NCI-H187 treated with DMSO at 0.1 percent for 48 hours (cell line): Measurements from ENCODE around the gene PRRC2B.
"Not testable (repeated sequence)": the region's sequence is repeated elsewhere in the genome, so short reads cannot be mapped to it uniquely, and the experiment has no call there.

ENCODE experiments used
- DNase-seq: peaks from one replicate; lab custom pipeline; 2025; lab: John Stamatoyannopoulos, UW

Gene PRRC2B

DNA sequence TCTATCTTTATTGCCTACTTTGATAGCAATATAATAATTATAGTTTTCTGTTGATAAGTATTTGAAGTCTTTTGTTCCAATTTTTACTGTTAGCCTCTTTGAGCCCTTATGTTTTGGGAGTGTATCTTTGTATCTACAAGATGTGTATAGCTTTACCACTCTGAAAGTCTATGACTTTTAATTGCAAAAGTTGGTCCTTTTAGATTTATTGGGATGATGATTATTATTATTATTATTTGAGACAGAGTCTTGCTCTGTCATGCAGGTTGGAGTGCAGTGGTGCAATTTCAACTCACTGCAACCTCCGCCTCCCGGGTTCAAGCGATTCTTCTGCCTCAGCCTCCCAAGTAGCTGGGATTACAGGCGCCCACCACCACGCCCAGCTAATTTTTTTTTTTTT is 78.2 kb downstream of the PRRC2B start:
- not testable (repeated sequence) for DNase-seq

DNA sequence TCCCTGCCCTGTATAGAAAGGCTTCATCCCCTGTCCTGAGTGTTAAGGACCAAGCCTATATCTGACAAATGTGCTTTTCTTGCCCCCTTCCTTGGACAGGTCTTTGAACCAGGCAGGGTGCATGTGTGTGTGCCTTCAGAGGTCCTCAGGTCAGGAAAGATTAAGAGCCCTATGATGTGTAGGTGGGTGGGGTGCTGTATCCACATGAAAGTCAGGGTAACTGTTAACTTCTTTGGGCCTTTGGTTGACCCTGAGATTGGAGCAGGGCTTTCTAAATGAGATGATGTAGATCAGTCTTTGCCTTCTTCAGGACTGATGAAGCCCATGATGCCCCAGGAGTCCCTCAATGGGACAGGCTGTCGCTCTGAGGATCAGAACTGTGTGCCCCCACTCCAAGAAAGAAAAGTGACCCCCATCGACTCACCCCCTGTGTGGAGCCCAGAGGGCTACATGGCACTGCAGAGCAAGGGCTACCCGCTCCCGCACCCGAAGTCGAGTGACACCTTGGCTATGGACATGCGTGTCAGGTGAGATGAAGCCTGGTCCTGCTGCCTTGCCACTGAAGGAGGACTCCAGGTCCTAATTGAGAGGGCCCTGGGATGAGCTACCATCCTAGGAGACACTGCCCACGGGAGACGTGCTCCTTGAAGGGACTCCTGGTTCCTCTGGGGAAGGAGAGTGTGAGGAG is 79.5 kb downstream of the PRRC2B start:
- no peak for DNase-seq

DNA sequence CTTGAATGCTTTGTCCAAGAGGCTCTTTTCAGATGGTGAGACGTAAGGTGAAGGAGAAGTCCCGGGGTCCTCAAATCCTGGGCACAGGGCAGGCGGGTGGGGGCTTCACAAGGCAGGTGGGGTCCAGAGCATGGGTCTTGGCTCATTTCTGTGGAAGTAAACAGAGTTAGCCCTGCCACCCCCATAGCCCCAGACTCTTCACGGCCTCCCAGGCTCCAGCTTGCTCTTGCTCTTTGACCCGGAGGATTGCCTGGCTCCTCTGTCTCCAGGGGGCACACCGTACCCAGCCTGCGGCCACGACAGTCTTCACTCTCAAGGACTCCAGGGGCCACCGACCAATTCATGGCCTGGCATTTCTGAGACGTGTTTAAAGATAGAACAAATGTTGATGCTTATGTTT is 80.0 kb downstream of the PRRC2B start:
- DNase-seq = no peak

DNA sequence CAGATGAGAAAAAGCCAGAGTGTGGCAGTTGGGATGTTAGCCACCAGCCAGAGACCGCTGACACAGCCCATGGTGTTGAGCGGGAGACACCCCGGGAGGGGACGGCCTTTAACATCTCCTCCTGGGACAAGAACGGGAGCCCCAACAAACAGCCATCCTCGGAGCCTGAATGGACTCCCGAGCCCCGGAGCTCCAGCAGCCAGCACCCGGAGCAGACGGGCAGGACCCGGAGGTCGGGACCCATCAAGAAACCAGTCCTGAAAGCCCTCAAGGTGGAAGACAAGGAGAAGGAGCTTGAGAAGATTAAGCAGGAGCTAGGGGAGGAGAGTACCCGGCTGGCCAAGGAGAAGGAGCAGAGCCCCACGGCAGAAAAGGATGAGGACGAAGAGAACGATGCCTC is 80.8 kb downstream of the PRRC2B start:
- DNase-seq = no peak

DNA sequence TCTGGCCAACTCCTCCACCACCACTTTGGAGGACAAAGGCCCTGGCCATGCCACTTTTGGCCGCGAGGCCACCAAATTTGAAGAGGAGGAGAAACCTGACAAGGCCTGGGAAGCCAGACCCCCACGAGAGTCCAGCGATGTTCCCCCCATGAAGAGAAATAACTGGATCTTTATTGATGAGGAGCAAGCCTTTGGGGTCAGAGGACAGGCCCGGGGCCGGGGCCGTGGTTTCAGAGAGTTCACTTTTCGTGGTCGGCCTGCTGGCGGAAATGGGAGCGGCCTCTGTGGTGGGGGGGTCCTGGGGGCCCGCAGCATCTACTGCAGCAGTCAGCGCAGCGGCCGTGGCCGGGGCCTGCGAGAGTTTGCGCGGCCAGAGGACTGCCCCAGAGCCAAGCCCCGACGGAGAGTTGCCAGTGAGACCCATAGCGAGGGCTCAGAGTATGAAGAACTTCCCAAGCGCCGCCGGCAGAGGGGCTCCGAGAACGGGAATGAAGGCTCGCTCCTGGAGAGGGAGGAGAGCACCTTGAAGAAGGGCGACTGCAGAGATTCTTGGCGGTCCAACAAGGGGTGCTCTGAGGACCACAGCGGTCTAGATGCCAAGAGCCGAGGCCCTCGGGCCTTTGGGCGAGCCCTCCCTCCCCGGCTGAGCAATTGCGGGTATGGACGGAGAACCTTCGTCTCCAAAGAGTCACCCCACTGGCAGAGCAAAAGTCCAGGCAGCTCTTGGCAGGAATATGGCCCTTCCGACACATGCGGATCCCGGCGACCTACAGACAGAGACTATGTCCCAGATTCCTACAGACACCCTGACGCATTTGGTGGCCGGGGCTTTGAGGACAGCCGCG is 81.4 kb downstream of the PRRC2B start:
- no peak for DNase-seq

DNA sequence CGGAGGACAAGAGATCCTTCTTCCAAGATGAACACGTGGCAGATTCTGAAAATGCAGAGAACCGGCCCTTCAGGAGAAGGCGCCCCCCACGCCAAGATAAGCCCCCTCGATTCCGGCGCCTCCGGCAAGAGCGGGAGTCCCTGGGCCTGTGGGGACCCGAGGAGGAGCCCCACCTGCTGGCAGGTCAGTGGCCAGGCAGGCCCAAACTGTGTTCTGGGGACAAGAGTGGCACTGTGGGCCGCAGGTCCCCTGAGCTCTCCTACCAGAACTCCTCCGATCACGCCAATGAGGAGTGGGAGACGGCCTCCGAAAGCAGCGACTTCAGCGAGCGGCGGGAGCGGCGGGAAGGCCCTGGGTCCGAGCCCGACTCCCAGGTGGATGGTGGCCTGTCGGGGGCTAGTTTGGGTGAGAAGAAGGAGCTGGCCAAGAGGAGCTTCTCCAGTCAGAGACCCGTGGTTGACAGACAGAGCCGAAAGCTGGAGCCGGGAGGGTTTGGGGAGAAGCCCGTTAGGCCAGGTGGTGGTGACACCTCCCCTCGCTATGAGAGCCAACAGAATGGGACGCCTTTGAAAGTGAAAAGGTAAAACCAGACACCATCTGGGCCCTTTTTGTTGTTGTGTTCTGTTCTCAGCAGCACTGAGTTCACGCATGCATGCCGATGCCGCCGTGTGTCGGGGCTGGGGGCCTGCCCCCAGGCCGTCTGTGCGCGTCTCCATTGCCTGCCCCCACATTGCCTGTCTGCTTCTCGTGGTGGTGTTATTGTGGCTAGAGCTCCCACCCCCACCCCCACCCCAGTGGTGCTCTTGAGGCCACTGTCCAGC is 82.3 kb downstream of the PRRC2B start:
- DNase-seq = no peak

DNA sequence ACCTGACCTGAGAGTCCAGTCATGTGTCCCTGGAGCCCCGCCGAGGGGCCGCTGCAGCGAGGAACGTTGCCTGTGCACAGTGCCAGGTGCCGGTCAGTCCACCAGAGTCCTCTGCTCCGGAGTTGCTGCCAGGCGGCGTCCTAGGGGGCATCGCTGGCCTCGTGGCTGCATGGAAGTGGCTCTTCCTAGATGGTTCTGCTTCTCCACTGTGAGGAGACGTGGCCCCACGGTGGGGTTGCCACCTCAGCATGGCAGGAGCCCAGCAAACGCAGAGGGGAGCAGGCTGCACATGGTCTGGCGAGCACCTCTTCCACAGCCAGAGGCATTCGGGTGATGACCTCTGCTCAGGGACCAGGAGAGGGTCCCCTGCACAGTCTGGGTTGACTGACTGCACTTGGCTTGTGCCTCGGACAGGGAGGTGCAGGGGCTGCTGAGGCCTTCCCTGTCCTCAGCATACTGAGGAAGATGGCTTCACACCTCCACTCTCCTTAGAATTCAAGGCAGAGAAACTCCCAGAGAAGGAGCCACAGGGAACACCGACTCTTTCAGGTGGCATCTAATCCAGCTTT is 83.0 kb downstream of the PRRC2B start:
- DNase-seq = no peak

DNA sequence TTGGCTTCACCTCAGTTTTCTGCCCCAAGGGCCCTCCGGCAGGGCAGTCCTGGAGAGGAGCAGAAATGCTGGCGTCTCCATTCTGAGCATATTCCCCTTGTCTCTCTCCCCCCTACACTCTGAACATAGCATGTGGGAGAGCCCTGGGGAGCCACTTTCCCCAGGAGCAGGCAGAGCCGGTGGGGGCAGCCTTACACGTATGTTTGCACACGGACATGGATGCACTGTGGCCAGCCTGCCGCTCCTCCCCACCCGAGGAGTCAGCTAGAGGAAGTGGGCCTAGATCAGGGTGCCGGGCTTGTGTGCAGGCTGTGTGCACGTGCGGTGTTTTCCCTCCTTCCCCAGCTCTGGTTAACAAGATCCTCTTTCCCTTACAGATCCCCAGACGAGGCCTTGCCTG is 83.5 kb downstream of the PRRC2B start:
- DNase-seq = no peak

DNA sequence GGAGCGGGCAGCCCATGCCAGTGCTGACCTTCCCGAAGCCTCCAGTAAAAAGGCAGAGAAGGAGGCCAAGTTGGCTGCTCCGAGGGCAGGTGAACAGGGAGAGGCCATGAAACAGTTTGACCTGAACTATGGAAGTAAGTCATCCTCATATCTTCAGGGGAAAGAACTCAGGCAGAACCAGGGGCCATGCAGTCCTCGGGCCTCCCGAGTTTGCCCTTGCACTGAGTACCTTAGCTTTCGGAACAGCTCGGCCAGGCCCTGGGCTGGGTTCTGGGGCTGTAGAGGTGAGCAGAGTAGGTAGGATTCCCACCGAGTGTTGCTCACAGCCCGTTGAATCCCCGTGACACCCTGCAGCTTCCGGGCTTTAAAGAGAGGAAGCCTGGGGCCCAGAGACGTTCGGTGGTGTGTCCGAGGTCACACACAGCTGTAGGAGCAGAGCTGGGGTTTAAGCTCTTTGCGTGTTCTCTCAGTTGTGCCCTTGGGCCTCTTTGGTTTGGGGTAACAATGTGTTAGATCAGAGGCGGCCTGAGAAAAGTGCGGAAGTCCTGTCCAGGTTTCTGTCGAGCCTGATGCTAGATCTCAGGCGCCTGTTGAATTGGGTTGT is 84.0 kb downstream of the PRRC2B start:
- DNase-seq = no peak

DNA sequence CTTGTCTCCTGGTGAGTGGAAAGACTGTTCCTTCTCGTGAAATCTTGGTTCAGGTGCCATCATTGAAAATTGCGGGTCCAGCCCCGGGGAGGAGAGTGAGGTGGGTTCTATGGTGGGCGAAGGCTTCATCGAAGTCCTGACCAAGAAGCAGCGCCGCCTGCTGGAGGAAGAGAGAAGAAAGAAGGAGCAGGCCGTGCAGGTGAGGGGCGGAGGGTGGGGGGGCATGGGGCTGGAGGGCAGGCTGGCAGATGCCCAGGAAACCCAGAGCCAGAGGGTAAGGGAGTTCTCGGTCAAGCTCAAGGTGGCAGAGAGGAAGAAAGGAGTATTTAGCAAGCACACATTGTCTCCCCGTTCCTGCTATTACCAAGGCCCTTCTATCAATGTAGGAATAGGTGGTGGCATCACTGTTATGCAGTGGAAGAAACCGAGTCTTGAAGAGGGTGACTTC is 84.6 kb downstream of the PRRC2B start:
- DNase-seq = no peak

DNA sequence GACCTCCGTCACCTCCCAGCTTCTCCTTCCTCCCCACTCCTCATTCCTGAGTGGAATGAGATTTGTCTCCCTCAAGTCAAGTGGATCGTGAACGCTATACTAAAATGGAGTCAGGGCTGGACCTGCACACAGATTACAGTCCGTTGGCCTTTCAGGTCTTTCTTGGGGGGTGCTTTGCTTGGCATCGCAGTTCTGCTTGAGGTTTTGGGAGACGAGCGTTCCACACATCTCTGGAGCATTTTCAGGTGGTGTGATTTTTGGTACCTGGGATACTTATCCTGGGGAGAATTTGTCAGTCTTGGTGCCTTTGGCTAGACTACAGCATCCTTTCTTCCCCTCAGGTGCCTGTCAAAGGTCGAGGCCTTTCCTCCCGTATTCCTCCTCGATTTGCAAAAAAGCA is 85.0 kb downstream of the PRRC2B start:
- DNase-seq = no peak

DNA sequence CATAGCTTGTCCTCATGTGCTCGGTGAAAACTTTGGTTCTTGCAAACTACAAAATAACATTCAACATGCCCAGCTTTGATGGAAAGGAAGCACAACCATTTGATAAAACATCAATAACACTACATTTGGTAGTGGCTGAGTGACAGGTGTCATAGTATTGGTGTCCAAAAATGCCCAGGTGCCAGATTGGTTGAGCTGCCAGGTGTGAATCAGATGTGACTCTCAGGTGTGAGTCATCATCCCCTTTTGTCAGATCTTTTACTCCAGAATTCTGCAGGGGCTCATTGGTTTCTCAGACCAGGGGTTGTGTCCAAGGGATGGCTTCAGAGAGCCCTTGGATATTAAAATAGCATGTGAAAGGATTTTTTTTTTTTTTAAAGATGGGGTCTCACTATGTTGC is 86.4 kb downstream of the PRRC2B start:
- no peak for DNase-seq

DNA sequence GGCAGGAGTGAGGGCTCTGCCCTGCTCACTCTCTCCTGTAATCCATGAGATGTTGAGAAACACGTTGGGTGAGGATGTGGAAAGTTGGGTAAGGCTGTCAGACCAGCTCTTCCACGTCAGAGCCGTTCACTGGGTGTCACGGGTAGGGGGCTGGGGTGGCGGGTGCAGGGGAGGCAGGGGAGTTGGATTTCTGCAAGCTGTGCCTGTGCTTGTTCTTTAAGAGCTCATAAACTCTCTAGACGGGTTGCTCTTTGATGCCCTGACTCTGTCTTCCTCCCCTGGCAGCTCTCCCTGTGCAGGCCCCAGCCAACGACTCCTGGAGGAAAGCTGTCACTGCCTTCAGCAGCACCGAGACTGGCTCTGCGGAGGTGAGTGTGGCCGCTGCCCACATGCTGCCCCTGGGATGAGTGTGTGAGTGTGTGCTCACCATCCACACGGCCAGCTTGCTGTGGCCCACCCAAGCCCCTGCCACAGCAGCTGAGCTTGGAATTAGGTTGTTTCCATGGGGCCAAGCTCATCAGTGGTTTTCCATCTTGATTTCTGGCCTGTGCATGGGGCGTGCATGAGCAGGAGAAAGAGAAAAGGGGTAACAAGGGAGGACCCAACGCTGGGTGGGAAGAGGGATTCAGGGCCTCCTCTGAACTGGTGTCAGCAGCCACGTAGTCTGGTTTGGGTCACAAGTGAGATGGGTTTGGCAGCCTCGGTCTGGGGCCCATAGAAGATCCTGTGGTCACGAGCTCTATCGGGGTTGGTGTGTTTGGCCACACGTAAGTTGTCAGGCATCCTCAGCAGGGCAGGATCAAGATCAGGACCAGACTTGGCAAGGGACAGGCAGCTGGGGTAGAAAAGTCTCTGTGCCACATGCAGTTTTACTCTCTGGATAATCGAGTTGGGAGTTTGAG is 87.8 kb downstream of the PRRC2B start:
- no peak for DNase-seq

DNA sequence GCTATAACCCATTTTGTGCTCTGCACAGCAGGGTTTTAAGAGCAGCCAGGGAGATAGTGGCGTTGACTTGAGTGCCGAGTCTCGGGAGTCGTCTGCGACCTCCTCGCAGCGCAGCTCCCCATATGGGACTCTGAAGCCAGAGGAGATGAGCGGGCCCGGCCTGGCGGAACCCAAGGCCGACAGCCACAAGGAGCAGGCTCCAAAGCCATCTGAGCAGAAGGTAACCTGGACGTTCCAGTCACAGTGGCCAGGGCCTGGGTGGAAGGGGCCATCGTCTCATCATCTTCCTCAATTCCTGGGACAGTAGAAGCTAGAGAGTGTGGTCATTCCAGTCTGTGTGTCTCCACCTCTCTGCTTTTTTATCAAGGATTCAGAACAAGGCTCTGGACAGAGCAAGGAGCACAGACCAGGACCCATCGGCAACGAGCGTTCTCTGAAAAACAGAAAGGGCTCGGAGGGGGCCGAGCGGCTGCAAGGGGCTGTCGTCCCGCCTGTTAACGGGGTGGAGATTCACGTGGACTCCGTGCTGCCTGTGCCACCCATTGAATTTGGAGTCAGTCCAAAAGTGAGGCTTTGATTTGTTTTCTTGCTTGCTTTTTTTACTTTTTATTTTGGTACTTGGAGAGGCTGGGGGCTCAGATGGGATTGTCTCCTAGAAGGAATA is 88.6 kb downstream of the PRRC2B start:
- no peak for DNase-seq

DNA sequence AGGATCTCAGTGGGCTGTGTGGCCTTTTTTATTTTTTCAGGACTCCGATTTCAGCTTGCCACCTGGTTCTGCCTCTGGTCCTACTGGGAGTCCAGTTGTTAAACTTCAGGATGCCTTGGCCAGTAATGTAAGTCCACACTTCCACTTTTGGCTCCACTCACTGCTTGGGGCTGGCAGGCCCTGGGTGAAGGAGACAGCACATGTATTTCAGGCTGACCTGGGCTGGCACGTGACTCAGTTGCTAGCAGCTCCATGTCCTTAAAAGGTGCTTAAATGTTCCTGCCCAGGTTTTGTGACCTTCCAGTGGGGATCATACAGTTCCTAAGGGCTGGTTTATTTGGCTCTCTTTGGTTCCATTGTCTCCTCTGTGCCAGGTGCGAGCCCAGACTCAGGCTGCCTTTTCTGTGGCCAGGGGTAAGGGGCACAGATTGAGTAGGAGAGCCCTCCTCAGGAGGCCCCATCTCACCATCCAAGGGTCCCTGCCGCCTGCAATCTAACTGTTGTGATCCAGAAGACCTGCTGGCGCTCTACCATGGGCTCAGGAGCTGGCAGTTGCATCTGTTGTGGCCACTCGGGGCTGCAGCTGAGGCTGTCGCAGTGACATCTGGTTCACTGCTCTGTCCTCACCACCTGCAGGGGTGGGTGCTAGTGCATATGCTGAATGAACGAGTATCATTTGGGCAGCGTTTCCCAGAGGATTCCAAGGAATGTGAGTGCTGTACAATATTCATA is 89.6 kb downstream of the PRRC2B start:
- no peak for DNase-seq

DNA sequence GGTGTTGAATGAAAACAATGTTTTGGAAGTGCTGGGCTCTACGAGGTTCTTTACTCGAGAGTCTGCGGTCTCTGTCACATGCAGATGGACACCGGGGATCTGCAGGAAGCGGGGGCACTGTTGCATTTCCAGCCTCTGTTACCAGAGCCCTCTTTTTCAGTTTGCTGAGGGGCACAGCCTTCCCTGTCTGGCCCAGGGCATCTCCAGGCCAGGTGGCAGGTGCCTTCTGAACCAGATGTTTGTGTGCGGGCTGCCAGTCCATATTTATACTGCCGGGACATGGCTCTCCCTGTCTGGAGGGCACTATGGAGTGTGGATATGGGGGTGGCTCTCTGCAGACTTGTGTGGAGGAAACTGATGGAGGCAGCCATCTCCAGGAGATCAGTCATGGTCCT is 90.2 kb downstream of the PRRC2B start:
- DNase-seq = no peak

DNA sequence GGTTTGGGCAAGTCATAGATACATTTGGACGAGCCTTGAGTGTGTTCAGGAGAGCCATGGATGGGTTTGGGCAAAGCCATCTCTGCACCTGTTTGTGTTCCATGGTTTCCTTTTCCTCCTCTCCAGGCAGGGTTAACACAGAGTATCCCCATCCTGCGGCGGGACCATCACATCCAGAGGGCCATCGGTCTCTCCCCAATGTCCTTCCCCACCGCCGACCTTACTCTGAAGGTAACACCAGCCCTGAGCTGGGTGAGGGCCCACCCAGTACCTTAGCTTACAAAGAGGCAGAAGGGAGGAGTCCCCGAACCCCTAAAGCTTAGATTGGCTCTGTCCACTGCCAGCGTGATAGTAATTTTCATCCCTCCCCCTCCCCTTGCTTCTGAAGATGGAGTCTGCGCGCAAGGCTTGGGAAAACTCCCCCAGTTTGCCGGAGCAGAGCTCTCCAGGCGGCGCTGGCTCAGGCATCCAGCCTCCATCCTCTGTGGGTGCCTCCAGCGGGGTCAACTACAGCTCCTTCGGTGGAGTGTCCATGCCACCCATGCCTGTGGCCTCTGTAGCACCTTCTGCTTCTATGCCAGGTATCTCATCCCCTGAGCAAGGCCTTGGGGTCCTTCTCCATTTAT is 90.8 kb downstream of the PRRC2B start:
- DNase-seq = no peak

DNA sequence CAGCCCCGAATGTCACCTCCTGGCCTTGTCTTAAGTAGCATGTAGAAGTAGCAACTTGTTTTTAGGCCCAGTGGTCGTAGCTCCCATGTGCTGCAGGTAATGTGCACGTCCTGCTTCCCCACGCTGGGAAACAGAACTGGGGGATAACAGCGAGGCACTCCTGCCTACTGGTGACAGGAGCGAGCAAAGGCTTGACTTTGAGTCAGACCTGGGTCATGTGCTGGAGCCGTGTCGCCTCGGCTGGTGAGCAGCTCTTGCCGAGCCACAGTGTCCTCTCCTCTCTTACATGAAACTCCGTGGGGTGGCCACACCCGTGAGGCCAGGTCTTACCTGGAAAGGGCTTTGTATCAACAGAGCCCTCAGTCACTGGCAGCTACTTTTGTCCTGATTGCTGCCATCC is 91.3 kb downstream of the PRRC2B start:
- DNase-seq = no peak

DNA sequence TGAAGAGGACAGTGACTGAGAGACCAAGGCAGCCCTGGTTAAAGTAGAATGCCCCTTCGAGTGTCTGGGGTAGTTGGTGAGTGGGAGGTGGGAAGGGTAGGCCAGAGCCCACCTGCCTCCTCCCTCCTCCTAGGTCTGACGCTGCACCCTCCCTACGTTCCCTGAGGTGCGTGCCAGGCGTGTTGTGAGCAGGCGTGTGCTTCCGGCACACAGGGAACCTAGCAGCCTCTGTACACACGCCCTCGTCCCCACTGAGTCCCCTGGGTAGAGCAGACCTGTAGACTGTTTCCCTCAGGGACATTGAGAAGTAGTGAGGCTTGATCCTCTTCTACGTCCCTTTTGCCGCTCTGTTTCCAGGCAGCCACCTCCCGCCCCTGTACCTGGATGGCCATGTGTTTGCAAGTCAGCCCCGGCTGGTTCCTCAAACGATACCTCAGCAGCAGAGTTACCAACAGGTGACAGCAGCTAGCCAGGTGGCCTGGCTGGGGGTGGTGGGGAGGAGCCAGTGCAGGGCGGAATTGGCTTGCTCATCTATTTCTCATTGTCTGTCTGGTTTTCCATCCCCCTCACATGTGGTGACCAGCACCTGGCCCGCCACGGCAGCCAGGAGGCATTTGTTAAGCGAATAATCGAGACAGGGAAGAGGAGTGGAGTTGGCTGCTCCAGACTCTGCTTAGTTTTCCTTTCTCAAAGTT is 92.0 kb downstream of the PRRC2B start:
- no peak for DNase-seq
